ENCODE measurements around the gene EXOSC10.

EXOSC10 gene

GRCh38 chr1:11142618-11143391 is 43.1 kb upstream of the EXOSC10 start:
- no peak for TF ChIP-seq CTCF (IDR thresholded peaks at IDR 0.05; ENCODE audit: low read depth, low read length, missing control alignments)
- no peak for DNase-seq (ENCODE audit: low read depth)
- H3K4me3 ChIP-seq (ENCODE audit: low read depth, low read length) = no peak overlapping the region
- in situ Hi-C loops (cut with HindIII; ENCODE audit: low sequenced_read_pairs) = no loop called here

- TF ChIP-seq CTCF (IDR thresholded peaks at IDR 0.05; ENCODE audit: low read depth, low read length, missing control alignments) = no peak
- no peak overlapping the region for H3K4me3 ChIP-seq (ENCODE audit: low read depth, low read length)
- DNase-seq (ENCODE audit: low read depth) = peak; percentile 31
- in situ Hi-C loops (cut with HindIII; ENCODE audit: low sequenced_read_pairs) = no loop called here
Measured at GRCh38 chr1:11138952-11139351, 39.3 kb upstream of the EXOSC10 start.

GRCh38 chr1:11138029-11138428 is 38.4 kb upstream of the EXOSC10 start:
- no peak for TF ChIP-seq CTCF (IDR thresholded peaks at IDR 0.05; ENCODE audit: low read depth, low read length, missing control alignments)
- H3K4me3 ChIP-seq (ENCODE audit: low read depth, low read length) = no peak overlapping the region
- in situ Hi-C loops (cut with HindIII; ENCODE audit: low sequenced_read_pairs) = no loop called here
- DNase-seq (ENCODE audit: low read depth) = no peak

GRCh38 chr1:11134898-11135266 is 35.2 kb upstream of the EXOSC10 start:
- TF ChIP-seq CTCF (IDR thresholded peaks at IDR 0.05; ENCODE audit: low read depth, low read length, missing control alignments) = no peak
- no peak overlapping the region for H3K4me3 ChIP-seq (ENCODE audit: low read depth, low read length)
- in situ Hi-C loops (cut with HindIII; ENCODE audit: low sequenced_read_pairs) = no loop called here
- no peak for DNase-seq (ENCODE audit: low read depth)

- DNase-seq (ENCODE audit: low read depth) = no peak
- no peak overlapping the region for H3K4me3 ChIP-seq (ENCODE audit: low read depth, low read length)
- in situ Hi-C loops (cut with HindIII; ENCODE audit: low sequenced_read_pairs) = no loop called here
- no peak for TF ChIP-seq CTCF (IDR thresholded peaks at IDR 0.05; ENCODE audit: low read depth, low read length, missing control alignments)
Measured at GRCh38 chr1:11134251-11134897, 34.7 kb upstream of the EXOSC10 start.

- no peak for TF ChIP-seq CTCF (IDR thresholded peaks at IDR 0.05; ENCODE audit: low read depth, low read length, missing control alignments)
Measured at GRCh38 chr1:11132563-11133293, 33.1 kb upstream of the EXOSC10 start.

More at GRCh38 chr1:11132563-11133293, 33.1 kb upstream of the EXOSC10 start:
- DNase-seq (ENCODE audit: low read depth) = no peak
- in situ Hi-C loops (cut with HindIII; ENCODE audit: low sequenced_read_pairs) = no loop called here
- H3K4me3 ChIP-seq (ENCODE audit: low read depth, low read length) = no peak overlapping the region

All from astrocyte of the cerebellum (primary cell).